GM18861 (cell line): ENCODE data around the gene PTGER2.

Experiments
- ATAC-seq: cut with Tn5 transposase; IDR thresholded peaks from one replicate; pipeline ENCODE4 v1.9.1; 2021; ENCODE audit not compliant: unreplicated experiment

The PTGER2 gene, protein sequence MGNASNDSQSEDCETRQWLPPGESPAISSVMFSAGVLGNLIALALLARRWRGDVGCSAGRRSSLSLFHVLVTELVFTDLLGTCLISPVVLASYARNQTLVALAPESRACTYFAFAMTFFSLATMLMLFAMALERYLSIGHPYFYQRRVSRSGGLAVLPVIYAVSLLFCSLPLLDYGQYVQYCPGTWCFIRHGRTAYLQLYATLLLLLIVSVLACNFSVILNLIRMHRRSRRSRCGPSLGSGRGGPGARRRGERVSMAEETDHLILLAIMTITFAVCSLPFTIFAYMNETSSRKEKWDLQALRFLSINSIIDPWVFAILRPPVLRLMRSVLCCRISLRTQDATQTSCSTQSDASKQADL

DNA sequence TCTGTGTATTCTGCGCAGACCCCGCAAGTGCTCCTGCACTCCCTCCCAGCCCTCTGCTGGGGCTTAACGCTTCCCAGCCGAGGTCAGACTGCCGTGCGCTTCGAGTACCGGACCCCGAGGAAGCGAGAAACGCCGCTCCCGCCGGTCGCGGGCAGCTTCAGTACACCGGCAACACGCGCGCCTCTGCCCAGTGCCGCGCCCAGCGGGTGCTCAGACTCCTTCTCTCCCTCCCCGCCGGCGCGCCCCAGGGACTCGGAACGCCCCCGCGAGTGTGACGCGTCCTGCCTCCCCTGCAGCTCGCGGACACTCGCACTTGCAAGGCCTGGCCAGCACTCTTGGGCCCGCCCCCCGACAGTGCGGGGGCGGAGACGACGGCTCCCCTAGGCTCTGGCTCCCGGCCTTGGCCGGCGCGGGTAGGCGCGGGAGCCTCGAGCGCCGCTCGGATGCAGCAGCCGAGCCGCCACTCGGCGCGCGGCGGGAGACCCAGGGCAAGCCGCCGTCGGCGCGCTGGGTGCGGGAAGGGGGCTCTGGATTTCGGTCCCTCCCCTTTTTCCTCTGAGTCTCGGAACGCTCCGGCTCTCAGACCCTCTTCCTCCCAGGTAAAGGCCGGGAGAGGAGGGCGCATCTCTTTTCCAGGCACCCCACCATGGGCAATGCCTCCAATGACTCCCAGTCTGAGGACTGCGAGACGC is at the start of gene PTGER2:
Gene PTGER2 (plus strand): TSS at position 410 of the 692 bp plus-strand sequence. CDS start 237 bp downstream, at position 647.
- ATAC-seq, result peak; percentile 36

DNA sequence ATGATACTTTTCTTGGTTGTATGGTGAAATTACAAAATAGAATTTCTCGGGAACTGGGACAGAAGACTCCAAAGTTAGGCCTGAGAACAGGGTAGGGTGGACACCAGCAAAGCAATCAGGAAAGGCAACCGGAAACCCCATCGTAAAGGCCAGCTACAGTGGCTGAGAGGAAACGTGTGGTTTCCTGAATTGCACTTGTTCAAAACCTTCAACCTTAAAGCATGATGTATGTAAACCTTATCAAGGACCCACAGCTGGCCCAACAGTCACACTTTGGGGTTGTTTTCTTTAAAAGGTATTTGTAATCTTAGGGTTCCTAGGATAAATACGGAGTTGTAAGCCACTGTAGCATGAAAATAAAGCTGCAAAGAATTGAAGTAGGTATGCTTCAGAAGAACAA is 48.9 kb upstream of the PTGER2 start:
- no peak for ATAC-seq

DNA sequence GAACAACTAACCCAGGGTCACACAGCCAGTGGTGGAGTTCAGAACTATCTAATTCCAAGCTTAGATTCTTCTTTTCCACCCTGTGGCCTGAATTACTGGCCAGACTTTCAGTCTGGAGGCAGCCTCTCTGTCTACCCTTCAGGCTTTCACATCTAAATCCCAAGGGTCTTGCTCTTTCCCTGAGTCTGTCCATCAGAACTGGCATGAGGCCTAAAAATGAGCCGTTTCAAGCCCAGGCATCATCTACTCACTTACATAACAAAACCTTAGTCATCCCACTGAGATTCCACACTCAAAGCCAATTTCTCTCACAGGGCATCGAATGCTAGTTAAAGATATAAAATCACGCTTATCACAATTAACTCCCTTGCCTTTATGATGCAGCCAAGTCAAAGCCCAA is 47.9 kb upstream of the PTGER2 start:
- no peak for ATAC-seq

DNA sequence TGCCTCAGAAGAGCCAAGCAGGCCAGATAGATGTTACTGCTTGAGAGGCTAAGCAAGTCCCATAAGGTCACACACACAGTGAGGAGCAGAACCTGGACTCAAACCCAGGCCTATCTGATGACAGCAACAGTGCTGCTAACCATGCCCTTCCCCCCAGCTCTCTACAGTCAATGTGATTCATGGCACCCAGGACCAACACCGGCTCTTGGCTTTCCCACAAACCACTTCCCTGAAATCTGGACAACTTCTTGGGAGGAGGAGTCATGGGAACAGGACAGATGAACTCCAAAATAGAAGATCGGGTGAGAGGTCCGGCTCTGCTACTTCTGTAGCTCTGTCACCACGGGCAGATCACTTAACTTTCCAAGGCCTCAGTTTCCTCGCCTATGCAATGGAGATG is 47.3 kb upstream of the PTGER2 start:
- ATAC-seq, result no peak

DNA sequence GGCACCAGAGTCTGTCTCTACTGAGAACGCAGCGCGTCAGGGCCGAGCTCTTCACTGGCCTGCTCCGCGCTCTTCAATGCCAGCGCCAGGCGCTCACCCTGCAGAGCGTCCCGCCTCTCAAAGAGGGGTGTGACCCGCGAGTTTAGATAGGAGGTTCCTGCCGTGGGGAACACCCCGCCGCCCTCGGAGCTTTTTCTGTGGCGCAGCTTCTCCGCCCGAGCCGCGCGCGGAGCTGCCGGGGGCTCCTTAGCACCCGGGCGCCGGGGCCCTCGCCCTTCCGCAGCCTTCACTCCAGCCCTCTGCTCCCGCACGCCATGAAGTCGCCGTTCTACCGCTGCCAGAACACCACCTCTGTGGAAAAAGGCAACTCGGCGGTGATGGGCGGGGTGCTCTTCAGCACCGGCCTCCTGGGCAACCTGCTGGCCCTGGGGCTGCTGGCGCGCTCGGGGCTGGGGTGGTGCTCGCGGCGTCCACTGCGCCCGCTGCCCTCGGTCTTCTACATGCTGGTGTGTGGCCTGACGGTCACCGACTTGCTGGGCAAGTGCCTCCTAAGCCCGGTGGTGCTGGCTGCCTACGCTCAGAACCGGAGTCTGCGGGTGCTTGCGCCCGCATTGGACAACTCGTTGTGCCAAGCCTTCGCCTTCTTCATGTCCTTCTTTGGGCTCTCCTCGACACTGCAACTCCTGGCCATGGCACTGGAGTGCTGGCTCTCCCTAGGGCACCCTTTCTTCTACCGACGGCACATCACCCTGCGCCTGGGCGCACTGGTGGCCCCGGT is 46.4 kb upstream of the PTGER2 start, which contains the start of gene PTGDR:
Gene PTGDR (plus strand): TSS at position 198 of the 778 bp plus-strand sequence. CDS start 117 bp downstream, at position 315.
- no peak for ATAC-seq

DNA sequence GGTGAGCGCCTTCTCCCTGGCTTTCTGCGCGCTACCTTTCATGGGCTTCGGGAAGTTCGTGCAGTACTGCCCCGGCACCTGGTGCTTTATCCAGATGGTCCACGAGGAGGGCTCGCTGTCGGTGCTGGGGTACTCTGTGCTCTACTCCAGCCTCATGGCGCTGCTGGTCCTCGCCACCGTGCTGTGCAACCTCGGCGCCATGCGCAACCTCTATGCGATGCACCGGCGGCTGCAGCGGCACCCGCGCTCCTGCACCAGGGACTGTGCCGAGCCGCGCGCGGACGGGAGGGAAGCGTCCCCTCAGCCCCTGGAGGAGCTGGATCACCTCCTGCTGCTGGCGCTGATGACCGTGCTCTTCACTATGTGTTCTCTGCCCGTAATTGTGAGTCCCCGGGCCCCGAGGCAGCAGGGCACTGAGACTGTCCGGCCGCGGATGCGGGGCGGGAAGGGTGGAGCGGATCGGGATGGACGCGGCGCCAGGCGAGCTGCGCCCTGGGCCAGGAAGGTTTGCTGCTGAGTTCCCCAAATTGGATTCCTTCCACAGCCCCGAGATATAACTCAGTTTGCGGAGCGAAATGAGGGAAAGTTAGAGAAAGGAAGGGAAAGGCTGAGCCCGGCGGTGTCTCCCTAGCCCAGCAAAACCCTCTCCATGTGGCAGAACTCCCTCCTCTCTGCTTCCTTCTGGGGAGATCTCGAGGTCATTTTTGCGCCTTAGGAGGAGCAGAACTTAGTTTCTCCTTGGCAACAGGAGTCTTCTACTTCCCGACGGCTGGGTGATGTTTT is 45.6 kb upstream of the PTGER2 start:
- no peak for ATAC-seq

DNA sequence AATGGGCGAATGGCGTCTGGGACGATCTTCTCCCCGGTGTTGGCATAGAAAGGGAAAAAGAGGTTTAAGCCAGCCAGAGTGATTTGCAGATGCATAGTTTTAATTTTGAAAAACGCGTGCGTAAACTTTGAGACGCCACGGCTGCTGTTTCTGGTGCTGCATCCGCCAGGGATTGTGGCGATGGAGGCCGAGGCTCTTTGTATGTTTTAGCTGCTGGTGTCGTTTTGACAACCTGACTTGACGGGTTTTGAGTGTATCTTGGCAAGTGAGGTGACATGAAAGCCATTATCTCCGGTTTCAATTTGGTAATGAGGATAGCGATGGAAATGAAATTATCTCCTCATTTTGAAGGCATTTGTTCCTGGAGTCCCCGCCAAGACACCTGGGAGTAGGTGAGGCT is 45.0 kb upstream of the PTGER2 start:
- no peak for ATAC-seq

DNA sequence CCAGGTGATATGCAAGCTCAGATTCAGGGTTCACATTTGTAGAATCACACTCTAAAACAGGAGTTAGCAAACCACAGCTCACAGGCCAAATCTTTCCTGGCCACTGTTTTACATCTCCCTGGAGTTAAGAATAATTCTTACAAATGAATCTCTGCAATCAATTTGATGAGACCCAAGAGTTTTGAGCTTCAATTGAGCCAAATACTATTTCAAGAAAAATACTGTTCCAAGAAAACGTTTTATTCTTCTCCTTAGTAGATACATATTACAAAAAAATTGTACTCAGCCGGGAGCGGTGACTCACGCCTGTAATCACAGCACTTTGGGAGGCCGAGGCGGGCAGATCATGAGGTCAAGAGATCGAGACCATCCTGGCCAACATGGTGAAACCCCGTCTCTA is 44.1 kb upstream of the PTGER2 start:
- no peak for ATAC-seq

DNA sequence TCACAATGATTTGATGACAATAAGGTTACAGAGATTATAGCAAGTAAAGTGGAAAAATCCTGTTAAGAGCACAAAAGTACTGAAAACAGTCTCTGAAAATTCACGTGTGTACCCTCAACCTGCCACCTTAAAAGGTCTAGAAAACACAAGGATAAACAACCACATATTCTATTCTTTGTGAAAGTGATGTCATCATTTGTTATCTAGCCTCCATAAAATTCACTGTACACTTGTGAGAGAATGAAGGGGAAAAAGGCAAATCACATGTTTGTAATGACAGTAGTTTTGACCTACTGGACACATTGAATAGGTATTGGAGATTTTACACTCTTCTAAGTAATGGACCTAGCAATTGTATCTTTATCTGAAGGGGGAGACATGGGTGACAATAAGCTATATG is 42.6 kb upstream of the PTGER2 start:
- ATAC-seq, result no peak

DNA sequence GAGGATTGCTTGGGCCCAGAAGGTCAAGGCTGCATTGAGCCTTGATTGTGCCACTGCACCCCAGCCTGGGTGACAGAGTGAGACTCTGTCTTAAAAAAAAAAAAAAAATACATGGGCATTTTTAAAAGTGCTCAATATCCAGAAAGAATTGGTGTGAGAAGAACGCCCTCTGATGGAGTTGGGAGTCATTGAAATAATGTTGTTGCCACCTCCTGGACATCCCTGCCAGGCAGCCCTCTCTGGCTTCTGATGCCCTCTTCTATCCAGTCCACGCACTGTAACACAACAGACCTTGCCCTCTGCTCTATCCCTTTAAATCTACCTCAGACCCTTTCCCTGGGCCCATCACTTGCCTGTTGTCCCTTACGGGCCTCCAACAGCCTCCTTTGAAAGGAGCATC is 41.7 kb upstream of the PTGER2 start:
- no peak for ATAC-seq

DNA sequence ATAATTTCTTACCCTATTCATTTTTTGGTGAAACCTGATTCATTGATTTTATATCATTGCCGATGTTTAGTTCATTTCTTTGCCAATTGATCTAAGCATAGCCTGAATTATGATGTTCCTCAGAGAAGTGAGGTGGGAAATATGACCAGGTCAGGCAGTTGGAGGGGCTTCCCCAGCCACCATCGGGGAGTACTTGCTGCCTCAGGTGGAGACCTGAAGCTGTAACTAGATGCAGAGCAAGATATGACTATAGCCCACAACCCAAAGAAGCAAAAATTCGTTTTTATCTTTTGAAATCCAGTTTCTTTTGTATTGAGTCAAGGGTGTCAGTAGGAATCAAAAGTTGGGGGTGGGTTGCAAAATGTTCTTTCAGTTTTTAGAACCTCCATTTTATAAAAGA is 38.7 kb upstream of the PTGER2 start:
- ATAC-seq, result no peak

DNA sequence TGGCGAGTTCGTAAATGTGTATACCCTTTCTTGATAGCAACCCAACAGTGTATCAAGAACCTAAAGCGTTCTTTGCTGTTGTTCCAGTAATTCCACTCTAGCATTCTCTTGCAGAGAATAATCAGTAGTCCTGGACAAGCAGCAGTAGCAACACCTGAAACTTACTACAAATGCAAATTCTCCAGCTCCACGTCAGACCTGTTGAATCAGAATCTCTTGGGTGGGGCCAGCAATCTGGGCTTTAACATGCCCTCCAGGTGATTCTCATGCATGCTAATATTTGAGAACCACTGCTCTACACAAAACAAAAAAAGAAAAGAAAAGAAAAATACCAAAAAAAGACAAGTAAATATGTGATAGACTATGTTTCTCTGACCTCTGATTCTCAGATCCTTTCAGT is 36.6 kb upstream of the PTGER2 start:
- ATAC-seq, result no peak

DNA sequence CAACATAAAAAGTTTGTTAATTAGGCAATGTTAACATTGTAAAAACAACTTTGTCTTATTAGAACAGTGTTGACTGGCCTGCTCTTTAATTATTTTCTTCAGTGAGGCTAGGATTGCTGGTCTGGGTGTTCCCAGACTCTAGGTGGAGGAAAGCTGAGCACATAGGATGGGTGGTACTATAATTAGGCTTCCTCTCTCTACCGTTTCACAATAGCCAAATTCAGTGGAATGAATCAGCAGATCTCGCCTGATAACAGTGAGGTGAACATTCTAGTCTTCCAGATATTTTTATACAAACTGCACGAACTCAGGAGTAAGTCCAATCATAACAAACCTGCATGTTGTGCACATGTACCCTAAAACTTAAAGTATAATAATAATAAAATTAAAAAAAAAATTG is 34.7 kb upstream of the PTGER2 start:
- ATAC-seq, result no peak

DNA sequence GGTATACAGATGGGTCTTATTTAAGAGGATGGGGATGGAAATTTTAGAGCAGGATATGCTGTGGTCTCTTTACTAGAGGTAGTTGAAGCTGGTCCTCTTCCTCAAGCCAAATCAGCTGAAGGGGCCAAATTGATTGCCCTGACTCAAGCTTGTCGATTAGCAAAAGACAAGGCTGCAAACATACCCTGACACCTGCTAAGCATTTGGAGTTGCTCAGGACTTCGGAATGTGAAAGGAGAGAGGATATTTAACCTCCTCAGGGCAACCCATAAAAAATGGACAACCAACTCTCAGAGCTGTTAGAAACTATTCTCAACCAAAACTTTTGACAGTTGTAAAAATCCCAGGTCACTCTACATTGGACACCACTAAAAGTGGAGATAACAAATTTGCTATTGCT is 31.0 kb upstream of the PTGER2 start:
- no peak for ATAC-seq

DNA sequence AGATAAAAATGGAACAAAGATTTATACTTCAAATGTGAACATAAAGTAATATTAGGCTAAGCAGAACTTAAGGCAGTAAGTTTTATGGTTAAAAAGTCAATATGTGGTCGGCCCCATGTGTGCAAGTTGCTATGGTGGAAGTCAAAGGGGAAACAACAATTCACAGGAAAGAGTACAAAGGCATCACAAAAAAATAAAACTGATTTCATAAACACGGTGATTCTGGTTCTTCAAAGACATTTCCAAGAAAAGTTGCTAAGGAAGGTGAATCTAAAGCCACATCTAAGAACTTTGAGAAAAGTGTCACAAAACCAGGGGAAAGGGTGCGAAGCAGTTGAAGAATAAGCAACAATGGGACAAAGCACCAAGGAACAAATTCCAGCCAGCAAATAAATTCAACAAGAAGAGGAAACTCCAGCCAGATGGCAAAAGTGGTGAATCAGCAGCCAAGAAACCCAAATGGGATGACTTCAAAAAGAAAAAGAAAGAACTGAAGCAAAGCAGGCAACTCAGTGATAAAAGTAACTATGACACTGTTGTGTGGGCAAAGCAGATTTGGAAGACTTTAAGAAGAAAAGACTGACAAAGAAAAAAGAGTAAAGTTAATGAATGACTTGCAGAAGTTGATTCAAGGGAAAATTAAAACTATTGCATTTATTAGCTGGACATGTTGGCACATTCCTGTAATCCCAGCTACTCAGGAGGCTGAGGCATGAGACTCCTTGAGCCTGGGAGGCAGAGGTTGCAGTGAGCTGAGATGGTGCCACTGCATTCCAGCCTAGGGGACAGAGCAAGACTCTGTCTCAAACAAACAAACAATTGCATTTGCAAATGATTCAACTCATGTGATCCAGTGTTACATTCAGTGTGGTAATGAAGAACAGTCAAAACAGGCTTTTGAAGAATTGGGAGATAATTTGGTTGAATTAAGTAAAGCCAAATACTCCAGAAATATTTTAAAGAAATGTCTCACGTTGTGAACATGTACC is 27.2 kb upstream of the PTGER2 start:
- ATAC-seq, result no peak

DNA sequence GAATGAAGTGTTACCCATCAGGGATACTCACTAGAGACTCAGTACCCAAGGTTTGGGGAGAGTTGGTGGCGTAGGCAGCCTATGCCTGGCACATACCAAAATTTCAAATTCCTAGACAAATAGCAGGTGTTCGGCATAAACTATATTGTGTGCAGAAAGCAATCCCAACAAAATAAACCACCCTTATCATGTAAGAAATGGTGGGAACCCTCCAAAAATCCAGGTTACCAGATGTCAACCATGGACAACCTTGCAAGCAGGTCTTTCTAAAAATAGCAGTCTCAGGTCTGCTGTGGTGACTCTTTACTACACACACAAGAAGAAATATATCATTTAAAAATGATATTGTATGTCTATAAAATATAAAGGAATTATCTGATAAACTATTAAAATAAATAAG is 17.7 kb upstream of the PTGER2 start:
- no peak for ATAC-seq

DNA sequence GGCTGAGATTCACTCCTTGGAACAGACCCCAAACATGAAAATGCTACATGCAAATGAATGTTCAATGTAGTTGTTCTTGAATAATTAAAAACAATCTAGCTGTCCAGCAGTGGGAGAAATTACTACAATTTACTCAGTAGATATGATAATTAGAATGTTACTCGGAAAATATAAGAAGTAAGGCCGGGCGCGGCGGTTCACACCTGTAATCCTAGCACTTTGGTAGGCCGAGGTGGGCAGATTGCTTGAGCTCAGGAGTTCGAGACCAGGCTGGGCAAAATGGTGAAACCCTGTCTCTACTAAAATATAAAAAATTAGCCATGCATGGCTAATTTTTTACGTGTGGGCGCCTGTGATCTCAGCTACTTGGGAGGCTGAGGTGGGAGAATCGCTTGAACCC is 15.3 kb upstream of the PTGER2 start:
- ATAC-seq, result no peak

DNA sequence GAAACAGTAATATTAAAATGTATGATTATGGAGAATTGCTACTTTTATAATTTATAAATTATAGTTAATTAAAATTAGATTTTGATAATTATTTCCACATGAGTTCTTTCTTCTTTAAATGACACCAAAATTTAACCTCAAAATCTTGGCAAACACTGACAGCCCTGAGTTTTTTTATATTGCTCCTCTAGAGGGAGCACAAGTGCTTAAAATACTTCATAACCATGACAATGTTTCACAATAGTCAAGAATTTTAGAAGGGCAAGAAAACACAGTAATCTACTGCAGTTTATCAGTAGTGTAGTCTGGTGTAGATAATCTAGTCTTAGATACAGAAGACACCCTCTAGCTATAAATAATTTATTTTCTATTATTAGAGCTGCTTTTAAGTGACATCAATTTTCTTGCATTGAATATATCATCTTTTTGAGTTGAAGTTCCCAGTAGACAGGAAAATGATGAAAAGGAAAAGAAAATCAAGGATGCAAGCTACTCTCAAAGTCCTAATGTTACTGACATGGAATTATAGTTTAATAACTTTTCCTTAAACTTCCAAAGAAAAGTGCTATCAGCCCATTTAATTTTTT is 14.3 kb upstream of the PTGER2 start:
- ATAC-seq, result peak; percentile 48

DNA sequence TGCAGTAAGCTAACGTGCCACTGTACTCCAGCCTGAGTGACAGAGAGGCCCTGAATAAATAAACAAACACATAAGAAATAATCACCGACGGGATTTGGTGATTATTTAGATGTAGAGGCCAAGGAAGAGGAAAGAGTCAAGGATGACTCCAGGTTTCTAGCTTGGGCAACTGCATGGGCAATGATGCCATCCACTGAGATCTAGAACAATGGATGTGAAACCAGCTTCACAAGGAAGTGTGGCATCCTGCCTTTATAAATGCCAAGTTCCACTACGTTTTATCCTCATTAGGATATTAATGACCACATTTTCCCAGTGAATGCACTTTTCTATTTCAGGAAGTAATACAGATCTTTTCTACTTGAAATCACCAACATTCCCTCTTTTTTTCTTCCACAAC is 10.9 kb upstream of the PTGER2 start:
- no peak for ATAC-seq
